ENCODE results near the gene MAEA.

Gene MAEA

GRCh38 chr4:1302159-1302558, 12.5 kb downstream of the MAEA start:
- H3K27me3 ChIP-seq (ENCODE audit: control insufficient read depth, insufficient read depth, low read length), result no peaks in the 10 kb centered on the region
- H3K36me3 ChIP-seq (ENCODE audit: control insufficient read depth, insufficient read depth, low read length), result no peaks in the 10 kb centered on the region
- no peak overlapping the region for H3K27ac ChIP-seq
- TF ChIP-seq CTCF (IDR thresholded peaks at IDR 0.05), result no peak
- H3K9me3 ChIP-seq (ENCODE audit: control insufficient read depth, low read length), result no peaks in the 10 kb centered on the region
- H3K4me3 ChIP-seq (ENCODE audit: low read depth, low read length), result no peak overlapping the region
- H3K9ac ChIP-seq, result no peak overlapping the region
- H2AFZ ChIP-seq, result no peak overlapping the region
- H3K79me2 ChIP-seq, result peaks cover 25% of the 10 kb centered on the region
- no peaks in the 10 kb centered on the region for H3K4me1 ChIP-seq
- no peak overlapping the region for H3K4me2 ChIP-seq (ENCODE audit: low read length)

GRCh38 chr4:1305261-1305711, 15.6 kb downstream of the MAEA start:
- Histone ChIP-seq H3K4me2 (ENCODE audit: low read length) (no peak overlapping the region), H3K4me3 (ENCODE audit: low read depth, low read length) (no peak overlapping the region), H3K9me3 (ENCODE audit: control insufficient read depth, low read length) (no peaks in the 10 kb centered on the region), H3K79me2 (peaks cover 28% of the 10 kb centered on the region), H3K4me1 (no peaks in the 10 kb centered on the region), H3K27ac (no peak overlapping the region), H3K27me3 (ENCODE audit: control insufficient read depth, insufficient read depth, low read length) (no peaks in the 10 kb centered on the region), H3K36me3 (ENCODE audit: control insufficient read depth, insufficient read depth, low read length) (no peaks in the 10 kb centered on the region), H3K9ac (no peak overlapping the region), H2AFZ (no peak overlapping the region)
- TF ChIP-seq CTCF (IDR thresholded peaks at IDR 0.05), result no peak

GRCh38 chr4:1305781-1306455, 16.2 kb downstream of the MAEA start:
- H3K27me3 ChIP-seq (ENCODE audit: control insufficient read depth, insufficient read depth, low read length), result no peaks in the 10 kb centered on the region
- no peak overlapping the region for H3K4me3 ChIP-seq (ENCODE audit: low read depth, low read length)
- no peaks in the 10 kb centered on the region for H3K4me1 ChIP-seq
- H3K79me2 ChIP-seq, result peaks cover 28% of the 10 kb centered on the region
- H2AFZ ChIP-seq, result no peak overlapping the region
- no peaks in the 10 kb centered on the region for H3K36me3 ChIP-seq (ENCODE audit: control insufficient read depth, insufficient read depth, low read length)
- no peaks in the 10 kb centered on the region for H3K9me3 ChIP-seq (ENCODE audit: control insufficient read depth, low read length)
- no peak for TF ChIP-seq CTCF (IDR thresholded peaks at IDR 0.05)
- no peak overlapping the region for H3K4me2 ChIP-seq (ENCODE audit: low read length)
- no peak overlapping the region for H3K9ac ChIP-seq
- no peak overlapping the region for H3K27ac ChIP-seq

- no peak for TF ChIP-seq CTCF (IDR thresholded peaks at IDR 0.05)
- H3K27ac ChIP-seq, result no peak overlapping the region
- H3K4me1 ChIP-seq, result no peaks in the 10 kb centered on the region
These were observed 18.5 kb downstream of the MAEA start for GRCh38 chr4:1307951-1308735.

More at GRCh38 chr4:1307951-1308735, 18.5 kb downstream of the MAEA start:
- Histone ChIP-seq H3K36me3 (ENCODE audit: control insufficient read depth, insufficient read depth, low read length) (no peaks in the 10 kb centered on the region), H3K79me2 (peaks cover 40% of the 10 kb centered on the region), H3K27me3 (ENCODE audit: control insufficient read depth, insufficient read depth, low read length) (no peaks in the 10 kb centered on the region), H3K9ac (no peak overlapping the region), H3K4me3 (ENCODE audit: low read depth, low read length) (no peak overlapping the region), H3K9me3 (ENCODE audit: control insufficient read depth, low read length) (no peaks in the 10 kb centered on the region), H3K4me2 (ENCODE audit: low read length) (no peak overlapping the region), H2AFZ (no peak overlapping the region)
